ENCODE results near the gene TMC2. TPM values are rescaled to one million over a fixed set of nuclear protein-coding genes. Genes with fewer than 3 reads are reported as not detected.
"Not testable (repeated sequence)": the region's sequence is repeated elsewhere in the genome, so short reads cannot be mapped to it uniquely, and the experiment has no call there.

TMC2 gene
- total RNA-seq, 1 donor from 2014 or later = not detected

DNA sequence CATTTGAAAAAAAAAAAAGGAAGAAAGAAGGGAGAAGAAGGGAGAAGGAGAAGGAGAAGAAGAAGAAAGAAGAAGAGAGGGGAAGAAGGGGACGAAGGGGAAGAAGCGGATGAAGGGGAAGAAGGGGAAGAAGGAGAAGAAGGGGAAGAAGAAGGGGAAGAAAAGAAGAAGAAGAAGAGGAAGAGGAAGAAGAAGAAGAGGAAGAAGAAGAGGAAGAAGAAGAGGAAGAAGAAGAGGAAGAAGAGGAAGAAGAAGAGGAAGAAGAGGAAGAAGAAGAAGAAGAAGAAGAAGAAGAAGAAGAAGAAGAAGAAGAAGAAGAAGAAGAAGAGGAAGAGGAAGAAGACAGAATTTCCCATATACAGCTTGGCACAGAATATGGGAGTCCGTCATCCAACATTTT, 145.7 kb downstream of the TMC2 start:
- intact Hi-C loops (cut with DNase I); ATAC-seq (ENCODE audit: poor library complexity); DNase-seq: not testable (repeated sequence)

DNA sequence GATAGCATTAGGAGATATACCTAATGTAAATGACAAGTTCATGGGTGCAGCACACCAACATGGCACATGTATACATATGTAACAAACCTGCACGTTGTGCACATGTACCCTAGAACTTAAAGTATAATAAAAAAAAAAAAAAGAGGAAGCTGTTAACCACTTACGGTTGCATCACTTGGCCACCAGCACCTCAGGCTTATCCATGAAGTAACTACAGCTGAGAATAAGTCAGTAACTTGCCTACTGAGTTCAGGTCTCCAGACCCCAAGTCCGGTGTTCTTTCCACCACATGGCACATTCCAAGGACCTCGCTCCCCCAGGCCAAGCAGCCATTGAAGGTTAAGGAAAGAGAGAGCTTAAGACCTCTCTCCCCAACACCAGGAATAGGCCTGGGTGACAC, 148.4 kb downstream of the TMC2 start:
- intact Hi-C loops (cut with DNase I); DNase-seq; ATAC-seq (ENCODE audit: poor library complexity): not testable (repeated sequence)

DNA sequence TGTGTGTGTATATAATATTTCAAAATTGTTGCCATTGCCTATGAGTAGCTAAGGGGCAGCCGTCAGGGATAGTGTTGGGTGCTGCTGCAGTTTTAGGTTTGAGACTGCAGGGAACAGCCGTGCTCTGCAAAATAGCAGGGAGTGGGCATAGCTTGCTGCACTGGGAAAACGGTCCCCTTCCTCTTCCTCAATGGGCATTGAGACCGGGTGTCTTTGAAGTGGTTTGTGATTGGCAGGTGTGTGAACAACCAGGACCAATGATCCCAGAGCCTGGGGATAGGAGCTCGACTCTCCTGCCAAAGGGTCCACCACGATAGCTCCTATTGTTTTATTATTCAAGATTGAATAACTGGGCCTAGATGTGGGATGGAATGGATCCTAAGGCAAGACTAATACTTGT, 151.1 kb downstream of the TMC2 start:
- DNase-seq (no peak), ATAC-seq (ENCODE audit: poor library complexity) (no peak)
- intact Hi-C loops (cut with DNase I) = no loop called here

DNA sequence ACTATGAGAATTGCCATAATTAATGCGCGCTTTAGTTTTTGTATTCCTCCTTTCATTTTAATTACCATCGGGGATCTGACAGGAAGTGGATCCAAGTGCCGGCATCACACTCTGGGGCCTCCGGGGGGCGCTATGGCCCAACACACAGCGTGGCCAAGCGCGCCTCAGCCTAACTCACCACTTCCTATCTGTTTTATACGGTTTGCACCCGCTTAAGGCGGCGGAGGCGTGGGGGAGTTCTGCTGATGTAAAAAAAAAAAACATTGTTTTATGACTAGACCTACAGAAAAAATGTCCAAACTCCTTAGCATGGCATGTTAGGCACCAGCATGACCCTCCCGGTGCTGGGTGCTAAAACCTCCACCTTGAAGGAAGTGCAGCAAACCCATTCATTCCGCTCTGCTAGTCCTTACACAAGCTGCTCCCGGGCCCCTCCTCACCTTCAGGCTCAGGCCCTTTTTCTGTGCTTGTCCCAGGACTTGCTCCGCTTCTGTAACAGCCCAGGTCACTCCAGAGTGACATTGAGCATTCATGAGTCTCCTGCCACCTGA, 151.7 kb downstream of the TMC2 start:
- intact Hi-C loops (cut with DNase I) = no loop called here
- ATAC-seq (ENCODE audit: poor library complexity) (no peak), DNase-seq (peak; percentile 66)

DNA sequence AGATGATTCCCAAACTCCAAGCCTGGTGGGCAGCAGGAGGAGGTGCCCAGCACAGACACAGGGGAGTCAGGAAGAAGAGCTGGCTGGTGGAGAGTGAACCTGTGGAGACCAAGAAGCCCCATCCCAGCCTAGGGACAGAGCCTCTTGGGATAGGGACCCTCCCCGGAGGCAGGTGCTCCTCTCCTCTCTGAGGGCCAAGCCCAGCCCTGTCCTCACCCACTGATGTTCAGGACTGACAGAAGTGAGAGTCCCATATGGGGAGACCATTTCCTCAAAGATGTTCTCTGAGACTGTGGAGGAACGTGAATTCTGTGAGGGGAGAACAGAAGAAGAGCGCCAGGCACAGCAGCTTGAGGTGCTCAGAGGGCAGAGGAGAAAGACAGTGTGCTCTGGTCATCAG, 153.8 kb downstream of the TMC2 start:
- intact Hi-C loops (cut with DNase I) = no loop called here
- DNase-seq = no peak
- no peak for ATAC-seq (ENCODE audit: poor library complexity)

DNA sequence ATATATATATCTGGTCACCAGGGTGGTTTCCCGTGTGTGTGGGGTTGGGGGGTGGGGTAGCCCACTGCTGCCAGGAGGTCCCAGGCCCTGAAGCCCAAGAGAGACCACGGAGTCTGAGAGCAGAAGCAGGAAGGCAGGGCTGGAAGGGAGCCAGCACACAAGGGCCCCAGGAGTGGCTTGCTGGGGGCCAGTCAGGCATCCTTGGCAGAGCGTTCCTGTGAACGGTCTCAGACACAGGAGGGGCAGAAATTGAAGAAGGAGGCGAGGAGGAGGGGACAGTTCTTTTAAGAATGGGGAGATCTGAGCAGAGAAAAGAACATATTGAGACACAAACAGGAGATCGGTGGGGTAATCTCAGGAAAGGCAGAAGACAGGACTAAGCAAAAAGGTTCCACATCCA, 154.3 kb downstream of the TMC2 start:
- no peak for ATAC-seq (ENCODE audit: poor library complexity)
- DNase-seq = no peak
- intact Hi-C loops (cut with DNase I) = no loop called here

DNA sequence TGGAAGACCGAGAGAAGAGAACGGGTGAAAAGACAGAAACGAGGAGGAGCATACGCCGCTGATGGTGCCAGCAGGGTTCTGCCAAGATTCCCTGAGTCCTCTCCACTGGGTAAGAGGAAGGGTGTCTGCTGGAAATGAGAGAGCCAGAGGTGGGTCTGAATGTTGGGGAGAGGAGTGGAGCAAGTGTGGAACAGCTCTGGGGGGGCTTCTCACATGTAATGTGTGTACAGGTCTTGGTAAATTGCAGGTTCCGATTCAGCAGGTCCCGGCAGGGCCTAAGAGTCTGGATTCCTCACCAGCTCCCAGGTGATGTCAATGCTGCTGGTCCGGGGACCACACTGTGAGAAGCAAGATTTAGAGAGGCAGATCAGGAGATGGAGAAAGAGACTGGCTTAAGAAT, 154.8 kb downstream of the TMC2 start:
- intact Hi-C loops (cut with DNase I) = no loop called here
- DNase-seq (no peak), ATAC-seq (ENCODE audit: poor library complexity) (no peak)

Small RNA genes within 50 kb of the gene (microRNA-seq; reads per million reads assigned to microRNA genes)
- 0.97 reads per million for gene MIR1292

Other genes with a start within 250 kb of the TMC2 start
- not detected for gene TGM3, start 240.6 kb upstream of the TMC2 start, total RNA-seq
- not detected for gene TGM6, start 155.7 kb upstream of the TMC2 start, total RNA-seq
- 49.9 TPM for gene SNRPB, start 65.8 kb upstream of the TMC2 start, total RNA-seq
- 5.5 TPM for gene ZNF343, start 27.7 kb upstream of the TMC2 start, total RNA-seq
- 45.6 TPM for gene NOP56, start 116.1 kb downstream of the TMC2 start, total RNA-seq
- gene IDH3B, start 127.6 kb downstream of the TMC2 start, total RNA-seq = 277 TPM
- 2.9 TPM for gene EBF4, start 156.2 kb downstream of the TMC2 start, total RNA-seq

Measured in Right ventricle myocardium superior (tissue), 1 donor.